Kidney (tissue), 14 donors: ENCODE measurements around the gene DUSP8. TPM values are rescaled to one million over a fixed set of nuclear protein-coding genes. Genes with fewer than 3 reads are reported as not detected.

ENCODE experiments used
- DNase-seq, 5 donors: peaks; one replicate each; pipeline ENCODE4 v3.0.0-alpha.2; 2013 to 2020
- FAIRE-seq: peaks from 2 replicates; lab custom pipeline; 2012; peaks lifted over from hg19 to GRCh38; lab: Jason Lieb, UNC
- H3K27ac ChIP-seq, 2 donors: one replicate each; pipeline ENCODE4 v1.7.0; 2013; ENCODE audit warnings: low read depth in 2 of 2, low read length in 2 of 2, inconsistent platforms in 1 of 2
- H3K27me3 ChIP-seq: one replicate; pipeline ENCODE4 v1.7.1; 2013; ENCODE audit warnings: low read length, inconsistent platforms; ENCODE audit not compliant: control insufficient read depth, insufficient read depth
- H3K36me3 ChIP-seq, 3 donors: one replicate each; pipeline versions ENCODE4 v1.7.0 to v1.7.1; 2013; ENCODE audit warnings: low read length in 3 of 3, control low read depth in 1 of 3, inconsistent platforms in 1 of 3; ENCODE audit not compliant: insufficient read depth in 3 of 3, control insufficient read depth in 2 of 3
- H3K4me1 ChIP-seq, 3 donors: one replicate each; pipeline versions ENCODE4 v1.7.0 to v1.7.1; 2013; ENCODE audit warnings: low read length in 3 of 3, inconsistent platforms in 1 of 3, low read depth in 1 of 3; ENCODE audit not compliant: control insufficient read depth in 2 of 3, insufficient read depth in 2 of 3
- H3K4me3 ChIP-seq, 3 donors: one replicate each; pipeline versions ENCODE4 v1.7.0 to v1.8.1; 2013; ENCODE audit warnings: low read length in 3 of 3, control low read depth in 1 of 3, inconsistent platforms in 1 of 3
- H3K9ac ChIP-seq, 3 donors: one replicate each; pipeline versions ENCODE4 v1.7.0 to v1.7.1; 2013; ENCODE audit warnings: low read length in 3 of 3, control low read depth in 1 of 3, inconsistent platforms in 1 of 3
- H3K9me3 ChIP-seq, 3 donors: one replicate each; pipeline versions ENCODE4 v1.7.0 to v1.7.1; 2013; ENCODE audit warnings: low read length in 3 of 3, control low read depth in 1 of 3, inconsistent platforms in 1 of 3; ENCODE audit not compliant: control insufficient read depth in 2 of 3, insufficient read depth in 1 of 3
- CTCF ChIP-seq: IDR thresholded peaks from 3 replicates; pipeline ENCODE4 v1.5.1; 2012; ENCODE audit warnings: mild to moderate bottlenecking, moderate library complexity, borderline replicate concordance; ENCODE audit not compliant: insufficient read depth; ENCODE audit errors: extremely low read depth
- intact Hi-C: fragments of 100-400 bp; cut with DNase I; formaldehyde crosslinking; loops from one replicate; pipeline ENCODE4 v1.11.1; 2022
- polyA plus RNA-seq: library from polyadenylated mRNA; stranded (reverse); fragments of 350-450 nt; fragmentation: Illumina TruSeq; extraction: RNeasy Lipid Tissue Mini Kit (QIAGEN cat#74804); gene quantifications from one replicate; pipeline ENCODE4 v1.2.3, GENCODE V29; 2014; ENCODE audit warnings: low read depth, low replicate concordance; ENCODE audit not compliant: insufficient read depth
- total RNA-seq: library from RNA; stranded (reverse); fragmentation: NEBNext Ultra II Directional; extraction: Animal tissue kit (Norgen Biotek cat#: 25700); gene quantifications from one replicate; pipeline ENCODE4 v1.2.1, GENCODE V29; 2021
- donor health status: control.
- donor health status: control.
- donor health status: control.
- donor health status: control.
- donor health status: control.
- donor health status: DM: yes; HTN: yes; CAD: no.
- donor health status: Normal renal cell carcinoma (clear cell type).

The DUSP8 gene
- total and polyA plus RNA-seq, 2 donors from 2014 or later, result 1.9 to 9.1 TPM

DNA sequence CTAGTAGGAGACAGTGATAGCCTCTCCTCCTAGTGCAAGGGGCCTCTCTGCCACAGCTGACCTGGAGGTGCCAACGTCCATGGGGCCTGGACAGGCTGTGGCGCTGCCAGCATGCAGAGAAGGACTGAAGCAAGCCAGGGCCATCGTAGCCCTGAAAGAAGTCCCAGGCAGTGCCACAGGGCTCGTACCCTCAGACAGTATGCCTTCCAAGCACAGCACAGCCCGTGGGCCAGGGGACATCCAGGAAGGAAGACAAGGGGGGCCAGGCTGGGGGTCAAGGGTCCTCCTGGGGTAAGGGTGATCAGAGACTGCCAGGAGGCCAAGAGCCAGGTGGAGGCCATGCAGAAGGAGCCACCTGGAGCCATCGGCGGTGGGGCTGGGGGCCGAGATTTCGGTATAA is 65.1 kb downstream of the DUSP8 start:
- Histone ChIP-seq H3K4me1 (peaks cover 0 to 14% (median 0%) of the 10 kb centered on the region in 3 donors), H3K27ac (no peak overlapping the region), H3K9me3 (no peaks in the 10 kb centered on the region), H3K4me3 (no peak overlapping the region), H3K27me3 (no peaks in the 10 kb centered on the region), H3K9ac (no peak overlapping the region), H3K36me3 (no peaks in the 10 kb centered on the region)
- no peak for TF ChIP-seq CTCF
- intact Hi-C loops, result no loop called here
- DNase-seq, result peak in 1 of 5 donors; percentile 67
- no peak for FAIRE-seq

GRCh38 chr11:1505480-1505879 is 66.6 kb downstream of the DUSP8 start:
- no peak for TF ChIP-seq CTCF
- Histone ChIP-seq H3K4me3 (no peak overlapping the region), H3K9ac (no peak overlapping the region), H3K36me3 (no peaks in the 10 kb centered on the region), H3K9me3 (no peaks in the 10 kb centered on the region), H3K27ac (no peak overlapping the region), H3K27me3 (no peaks in the 10 kb centered on the region), H3K4me1 (peaks cover 0 to 14% (median 0%) of the 10 kb centered on the region in 3 donors)
- intact Hi-C loops, result no loop called here
- DNase-seq (peak in 1 of 5 donors; percentile 26), FAIRE-seq (no peak)

DNA sequence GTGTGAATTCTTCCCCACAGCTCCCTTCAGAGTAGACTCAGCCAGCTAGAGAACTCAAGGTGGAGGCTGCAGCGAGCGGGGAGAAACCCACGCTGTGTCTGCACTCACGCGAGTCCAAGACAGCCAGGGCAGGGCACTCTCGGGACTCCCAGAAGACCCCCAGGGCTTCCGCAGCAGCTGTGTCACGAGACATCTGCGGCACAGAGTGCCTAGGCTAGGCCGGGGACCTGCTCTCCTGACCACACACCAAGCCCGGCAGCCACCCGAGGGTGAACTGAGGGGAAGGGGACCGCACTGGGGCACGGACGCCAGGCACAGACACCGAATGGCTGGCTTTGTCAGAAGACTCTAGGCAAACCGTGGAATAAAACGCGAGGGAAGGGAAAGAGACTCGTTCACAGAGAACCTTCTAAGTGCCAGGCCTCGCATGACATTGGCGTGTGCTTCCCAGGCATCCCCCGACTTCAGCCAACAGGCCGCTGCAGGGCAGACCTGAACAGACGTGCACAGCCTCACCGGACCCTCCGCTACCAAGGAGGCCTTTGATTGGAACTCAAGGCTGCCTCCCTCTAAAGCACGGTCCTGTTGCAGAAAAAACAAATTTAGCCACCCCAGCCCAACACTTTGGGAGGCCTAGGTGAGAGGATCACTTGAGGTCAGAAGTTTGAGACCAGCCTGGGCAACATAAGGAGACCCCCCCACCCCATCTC is 67.3 kb downstream of the DUSP8 start:
- no peaks in the 10 kb centered on the region for H3K27me3 ChIP-seq
- DNase-seq (peak in 1 of 5 donors; percentile 74), FAIRE-seq (no peak)
- no peak overlapping the region for H3K9ac ChIP-seq
- H3K27ac ChIP-seq, result no peak overlapping the region
- H3K36me3 ChIP-seq, result no peaks in the 10 kb centered on the region
- H3K4me3 ChIP-seq, result no peak overlapping the region
- intact Hi-C loops, result no loop called here
- H3K9me3 ChIP-seq, result no peaks in the 10 kb centered on the region
- peaks cover 0 to 14% (median 0%) of the 10 kb centered on the region in 3 donors for H3K4me1 ChIP-seq
- no peak for TF ChIP-seq CTCF
